Osteocyte (in vitro differentiated cells): ENCODE measurements around the gene EPHA6. TPM values are rescaled to one million over a fixed set of nuclear protein-coding genes. Genes with fewer than 3 reads are reported as not detected.

ENCODE experiments used
- DNase-seq: peaks from one replicate; pipeline ENCODE4 v3.0.0; 2021; ENCODE audit warnings: mixed read lengths; ENCODE audit not compliant: unreplicated experiment; ENCODE audit errors: extremely low spot score
- H3K27ac Mint-ChIP-seq: one replicate; pipeline ENCODE4 v1.8.0; 2021; ENCODE audit warnings: mild to moderate bottlenecking, mixed read lengths; ENCODE audit not compliant: unreplicated experiment
- H3K27me3 Mint-ChIP-seq: one replicate; pipeline ENCODE4 v1.8.0; 2021; ENCODE audit warnings: mixed read lengths; ENCODE audit not compliant: unreplicated experiment
- H3K36me3 Mint-ChIP-seq: one replicate; pipeline ENCODE4 v1.8.0; 2021; ENCODE audit warnings: mixed read lengths; ENCODE audit not compliant: unreplicated experiment
- H3K4me1 Mint-ChIP-seq: one replicate; pipeline ENCODE4 v1.8.0; 2021; ENCODE audit warnings: mixed read lengths; ENCODE audit not compliant: unreplicated experiment
- H3K4me3 Mint-ChIP-seq: one replicate; pipeline ENCODE4 v1.8.0; 2021; ENCODE audit warnings: mild to moderate bottlenecking, moderate library complexity, mixed read lengths; ENCODE audit not compliant: unreplicated experiment
- H3K9me3 Mint-ChIP-seq: one replicate; pipeline ENCODE4 v1.8.0; 2021; ENCODE audit warnings: mixed read lengths; ENCODE audit not compliant: unreplicated experiment
- total RNA-seq: library from RNA; stranded (reverse); gene quantifications from 2 replicates; pipeline ENCODE4 v1.2.1, GENCODE V29; 2021
- TF ChIP-seq, protein P1 (sequence below): fragments of 200-600 bp; sonication (generic); IDR thresholded peaks from 2 replicates; pipeline ENCODE4 v1.5.0; 2021; ENCODE audit warnings: antibody characterized with exemption, mild to moderate bottlenecking, moderate library complexity

Gene EPHA6
- total RNA-seq, 1 donor from 2014 or later: 0.51 TPM

DNA sequence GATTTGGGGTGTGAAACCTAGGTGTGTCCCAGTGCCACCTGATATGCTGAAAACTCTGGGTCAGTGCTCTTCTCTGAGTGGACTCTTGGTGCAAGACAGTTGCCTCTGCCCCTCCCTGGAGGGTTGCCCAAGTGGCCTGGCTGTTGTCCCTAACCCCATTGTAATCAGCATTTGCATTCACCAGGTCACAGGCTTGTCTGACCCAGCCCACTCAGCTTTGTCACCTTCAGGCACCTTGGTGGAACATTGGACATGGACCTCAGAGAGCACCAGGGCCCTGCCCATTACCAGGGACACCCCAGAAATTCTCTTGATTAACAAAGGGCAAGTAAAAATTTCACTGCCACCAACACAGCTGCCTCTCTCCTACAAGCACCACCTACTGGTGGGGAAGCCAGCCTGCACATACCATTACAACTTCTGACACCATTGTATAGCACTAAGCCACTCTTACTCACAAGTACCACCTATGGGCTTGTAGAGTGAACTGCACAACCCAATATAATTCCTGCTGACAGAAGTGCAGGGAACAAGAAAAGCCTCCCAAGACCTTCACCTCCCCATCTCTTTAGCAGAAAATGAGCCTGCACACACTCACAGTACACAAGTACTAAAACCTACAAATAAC lies 324.6 kb downstream of the EPHA6 start:
- Mint-ChIP-seq H3K27ac (no peak overlapping the region), H3K4me1 (no peaks in the 10 kb centered on the region), H3K4me3 (no peak overlapping the region), H3K9me3 (peaks cover 21% of the 10 kb centered on the region), H3K36me3 (no peaks in the 10 kb centered on the region), H3K27me3 (no peaks in the 10 kb centered on the region)
- DNase-seq: no peak
- TF ChIP-seq, protein P1, sequence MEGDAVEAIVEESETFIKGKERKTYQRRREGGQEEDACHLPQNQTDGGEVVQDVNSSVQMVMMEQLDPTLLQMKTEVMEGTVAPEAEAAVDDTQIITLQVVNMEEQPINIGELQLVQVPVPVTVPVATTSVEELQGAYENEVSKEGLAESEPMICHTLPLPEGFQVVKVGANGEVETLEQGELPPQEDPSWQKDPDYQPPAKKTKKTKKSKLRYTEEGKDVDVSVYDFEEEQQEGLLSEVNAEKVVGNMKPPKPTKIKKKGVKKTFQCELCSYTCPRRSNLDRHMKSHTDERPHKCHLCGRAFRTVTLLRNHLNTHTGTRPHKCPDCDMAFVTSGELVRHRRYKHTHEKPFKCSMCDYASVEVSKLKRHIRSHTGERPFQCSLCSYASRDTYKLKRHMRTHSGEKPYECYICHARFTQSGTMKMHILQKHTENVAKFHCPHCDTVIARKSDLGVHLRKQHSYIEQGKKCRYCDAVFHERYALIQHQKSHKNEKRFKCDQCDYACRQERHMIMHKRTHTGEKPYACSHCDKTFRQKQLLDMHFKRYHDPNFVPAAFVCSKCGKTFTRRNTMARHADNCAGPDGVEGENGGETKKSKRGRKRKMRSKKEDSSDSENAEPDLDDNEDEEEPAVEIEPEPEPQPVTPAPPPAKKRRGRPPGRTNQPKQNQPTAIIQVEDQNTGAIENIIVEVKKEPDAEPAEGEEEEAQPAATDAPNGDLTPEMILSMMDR: no peak

DNA sequence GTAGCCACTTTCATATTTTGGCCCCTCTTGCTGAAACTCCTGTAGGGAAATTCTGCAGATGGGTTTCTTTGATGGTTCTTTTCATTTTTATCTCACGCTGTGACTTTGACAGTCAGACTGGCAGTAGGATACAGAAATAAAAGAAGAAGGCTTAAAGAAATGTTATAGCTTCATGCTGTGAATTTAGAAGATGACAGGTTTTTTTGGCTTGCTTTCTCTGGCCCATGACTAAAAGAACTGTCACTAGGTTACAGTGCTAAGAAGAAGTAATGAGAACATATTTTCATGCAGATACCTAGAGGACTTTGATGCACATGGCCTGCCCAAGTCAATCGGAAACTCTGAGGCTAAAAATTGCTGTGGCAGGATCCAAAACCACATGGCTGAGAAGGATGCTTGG lies 334.5 kb downstream of the EPHA6 start:
- DNase-seq: no peak
- peaks cover 4% of the 10 kb centered on the region for H3K27me3 Mint-ChIP-seq
- TF ChIP-seq, protein P1: no peak
- H3K9me3 Mint-ChIP-seq: no peaks in the 10 kb centered on the region
- H3K4me1 Mint-ChIP-seq: no peaks in the 10 kb centered on the region
- H3K27ac Mint-ChIP-seq: no peak overlapping the region
- H3K4me3 Mint-ChIP-seq: no peak overlapping the region
- H3K36me3 Mint-ChIP-seq: no peaks in the 10 kb centered on the region

DNA sequence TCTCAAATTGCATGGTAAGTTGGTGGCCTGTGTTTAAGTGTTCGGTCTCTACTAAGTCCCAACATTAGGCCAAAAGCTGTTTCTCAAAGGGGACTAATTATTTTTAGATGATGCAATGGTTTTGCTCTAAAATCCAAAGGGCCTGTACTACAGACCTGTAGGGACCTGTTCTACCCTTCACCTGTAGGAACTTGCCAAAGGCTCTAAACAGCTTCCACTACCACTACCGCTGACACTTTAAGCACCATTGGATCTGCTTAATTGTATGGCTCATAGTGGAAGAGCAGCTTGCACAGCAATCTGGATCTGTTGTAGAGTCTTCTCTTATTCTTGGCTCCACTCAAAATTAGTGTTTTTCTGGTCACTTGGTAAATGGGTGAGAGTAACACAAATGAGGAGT lies 346.8 kb downstream of the EPHA6 start:
- Mint-ChIP-seq H3K27ac (no peak overlapping the region), H3K9me3 (peaks cover 9% of the 10 kb centered on the region), H3K4me1 (no peaks in the 10 kb centered on the region), H3K4me3 (no peak overlapping the region), H3K27me3 (no peaks in the 10 kb centered on the region), H3K36me3 (no peaks in the 10 kb centered on the region)
- DNase-seq: no peak
- TF ChIP-seq, protein P1: no peak

DNA sequence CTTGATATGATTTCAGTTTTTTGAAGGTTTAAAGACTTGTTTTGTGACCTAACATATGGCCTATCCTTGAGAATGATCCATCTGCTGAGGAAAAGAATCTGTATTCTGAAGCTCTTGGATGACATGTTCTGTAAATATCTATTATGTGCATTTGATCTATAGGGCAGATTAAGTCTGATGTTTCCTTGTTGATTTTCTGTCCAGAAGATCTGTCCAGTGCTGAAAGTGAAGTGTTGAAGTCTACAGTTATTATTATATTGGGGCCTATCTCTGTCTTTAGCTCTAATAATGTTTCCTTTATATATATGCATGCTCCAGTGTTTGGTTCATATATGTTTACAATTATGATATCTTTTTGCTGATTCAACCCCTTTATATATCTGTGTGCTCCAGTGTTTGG lies 362.8 kb downstream of the EPHA6 start:
- TF ChIP-seq, protein P1: no peak
- H3K4me3 Mint-ChIP-seq: no peak overlapping the region
- no peaks in the 10 kb centered on the region for H3K4me1 Mint-ChIP-seq
- no peaks in the 10 kb centered on the region for H3K27me3 Mint-ChIP-seq
- no peaks in the 10 kb centered on the region for H3K36me3 Mint-ChIP-seq
- DNase-seq: no peak
- H3K27ac Mint-ChIP-seq: no peak overlapping the region
- H3K9me3 Mint-ChIP-seq: peaks cover 47% of the 10 kb centered on the region

DNA sequence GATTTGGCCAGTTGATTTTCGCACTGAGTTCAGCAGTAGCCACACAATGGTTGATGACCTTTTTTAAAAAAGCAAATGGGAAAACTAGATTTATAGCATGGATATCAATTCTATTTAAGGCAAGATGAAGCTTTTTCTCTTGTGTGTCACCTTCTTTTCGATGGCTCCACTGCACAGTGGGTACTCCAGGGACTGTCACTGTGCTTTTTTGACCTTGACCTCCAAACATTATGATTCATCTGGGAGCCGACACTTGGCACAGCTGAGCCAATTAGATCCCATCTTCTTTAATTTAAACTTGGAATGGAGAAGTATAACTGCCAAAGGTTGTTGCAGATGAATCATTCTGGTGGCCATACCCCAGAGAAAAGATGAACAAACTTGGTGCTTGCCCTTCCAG lies 367.3 kb downstream of the EPHA6 start:
- TF ChIP-seq, protein P1: no peak
- no peak overlapping the region for H3K4me3 Mint-ChIP-seq
- DNase-seq: no peak
- no peaks in the 10 kb centered on the region for H3K36me3 Mint-ChIP-seq
- H3K27me3 Mint-ChIP-seq: no peaks in the 10 kb centered on the region
- H3K9me3 Mint-ChIP-seq: peaks cover 34% of the 10 kb centered on the region
- no peak overlapping the region for H3K27ac Mint-ChIP-seq
- H3K4me1 Mint-ChIP-seq: no peaks in the 10 kb centered on the region
